RPMI8226 (cell line): ENCODE measurements around the gene C2CD2.
"Not testable (repeated sequence)": the region's sequence is repeated elsewhere in the genome, so short reads cannot be mapped to it uniquely, and the experiment has no call there.

Source experiments
- DNase-seq: peaks from one replicate; pipeline ENCODE4 v3.0.0-alpha.2; 2015

Gene C2CD2

GRCh38 chr21:41973861-41974751 is 20.3 kb upstream of the C2CD2 start:
- no peak for DNase-seq

DNA sequence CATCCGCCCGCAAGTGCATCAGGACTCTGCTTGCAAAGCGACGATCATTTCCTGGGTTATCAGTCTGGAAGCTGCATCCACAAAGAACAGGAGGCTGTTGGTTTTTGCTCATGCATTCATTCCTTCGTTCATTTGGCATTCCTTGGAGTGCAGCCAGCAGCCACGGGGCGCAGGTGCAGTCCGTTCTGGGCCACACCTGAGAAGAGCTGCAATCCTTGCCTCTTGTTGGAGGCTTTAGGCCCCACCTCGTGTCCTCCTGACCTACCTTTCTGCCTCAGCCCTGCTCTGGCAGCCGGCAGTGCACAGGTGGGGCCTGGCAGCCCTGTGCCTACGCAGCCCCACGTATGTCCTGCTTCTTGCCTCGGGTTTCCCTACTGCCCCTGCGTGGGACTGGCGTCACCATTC is 19.6 kb upstream of the C2CD2 start:
- peak; percentile 66 for DNase-seq

- DNase-seq: no peak
Measured at GRCh38 chr21:41972511-41973205, 18.8 kb upstream of the C2CD2 start.

GRCh38 chr21:41971891-41972290 is 18.1 kb upstream of the C2CD2 start:
- no peak for DNase-seq

DNA sequence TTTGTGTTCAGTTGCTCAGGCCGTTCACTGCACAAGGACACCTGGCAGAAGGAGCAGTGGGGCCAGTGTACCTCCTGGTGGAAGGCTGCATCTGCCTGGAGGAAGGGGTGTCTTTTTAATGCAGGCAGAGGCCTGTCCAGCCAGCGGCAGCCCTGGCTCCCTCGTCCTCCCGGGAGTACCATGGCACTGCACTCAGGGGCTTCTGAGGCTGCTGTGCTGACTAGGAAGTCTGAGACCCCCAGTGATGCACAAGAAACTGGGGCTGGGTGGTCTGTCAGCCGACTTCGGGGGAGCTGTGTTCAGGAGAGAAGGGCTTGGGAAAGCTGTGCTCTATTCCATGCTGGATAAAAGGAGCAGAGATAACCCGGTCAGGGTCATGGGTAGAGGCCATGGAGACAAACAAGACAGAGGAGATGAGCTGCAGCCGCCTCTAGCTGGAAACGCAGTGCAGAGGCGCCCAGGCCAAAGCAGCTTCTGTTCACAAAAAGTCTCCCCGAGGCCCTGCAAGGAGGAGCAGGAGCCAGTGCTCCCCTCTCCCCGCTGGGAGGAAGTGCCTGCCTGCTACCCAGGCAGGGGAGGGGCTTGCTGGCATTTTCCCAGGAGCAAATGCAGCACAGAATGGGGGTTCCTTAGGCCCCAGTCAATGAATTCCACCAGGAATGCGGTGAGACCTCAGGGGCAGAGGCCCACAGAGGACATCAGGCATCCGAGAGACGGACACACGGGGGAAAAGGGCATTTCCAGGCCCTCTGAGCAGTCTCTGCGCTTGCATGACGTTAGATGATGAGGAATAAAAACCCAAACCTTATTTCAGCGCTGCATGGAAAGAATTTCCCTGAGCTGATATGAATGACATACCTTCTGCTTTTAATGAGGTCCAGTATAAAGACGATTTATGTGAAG is 17.2 kb upstream of the C2CD2 start:
- no peak for DNase-seq

- no peak for DNase-seq
Measured at GRCh38 chr21:41970106-41970391, 16.2 kb upstream of the C2CD2 start.

- no peak for DNase-seq
Measured at GRCh38 chr21:41967708-41968107, 13.9 kb upstream of the C2CD2 start.

GRCh38 chr21:41966872-41967621 is 13.2 kb upstream of the C2CD2 start:
- DNase-seq: no peak

DNA sequence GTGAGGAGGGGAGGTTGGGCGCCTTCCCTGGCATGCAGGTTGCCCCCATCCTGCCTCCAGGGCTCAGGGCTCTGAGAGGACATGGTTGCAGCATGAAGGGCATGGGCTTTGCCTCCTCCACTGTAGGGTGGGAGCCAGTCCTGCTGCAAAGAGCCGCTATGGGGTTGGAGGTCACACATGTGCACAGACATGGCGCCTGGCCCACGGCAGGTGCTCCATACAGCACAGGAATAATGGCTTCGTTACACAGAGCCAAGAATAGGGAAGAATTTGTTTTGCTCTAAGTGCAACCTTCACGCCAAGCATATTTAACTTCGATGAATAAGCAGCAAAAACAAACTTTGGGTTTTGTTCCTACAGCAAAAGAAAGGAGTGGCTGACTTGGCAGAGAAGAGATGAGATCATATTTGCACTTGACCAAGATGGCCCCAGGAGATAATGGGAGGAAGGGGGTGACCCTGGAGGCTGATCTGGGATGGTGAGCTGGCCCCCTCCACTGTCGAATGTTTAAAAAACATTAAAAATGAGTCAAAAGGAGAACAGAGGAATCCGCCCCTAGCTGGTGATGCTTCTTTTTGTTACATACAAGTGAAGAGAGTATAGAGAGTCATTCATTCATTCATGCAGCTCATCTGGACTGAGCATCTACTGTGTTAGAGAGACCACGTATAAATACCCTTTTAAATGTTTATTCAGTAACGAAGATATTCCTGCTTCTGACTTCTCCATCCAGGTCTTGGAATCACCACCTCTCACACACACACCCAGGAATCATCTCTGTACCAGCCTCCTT is 12.4 kb upstream of the C2CD2 start:
- no peak for DNase-seq

DNA sequence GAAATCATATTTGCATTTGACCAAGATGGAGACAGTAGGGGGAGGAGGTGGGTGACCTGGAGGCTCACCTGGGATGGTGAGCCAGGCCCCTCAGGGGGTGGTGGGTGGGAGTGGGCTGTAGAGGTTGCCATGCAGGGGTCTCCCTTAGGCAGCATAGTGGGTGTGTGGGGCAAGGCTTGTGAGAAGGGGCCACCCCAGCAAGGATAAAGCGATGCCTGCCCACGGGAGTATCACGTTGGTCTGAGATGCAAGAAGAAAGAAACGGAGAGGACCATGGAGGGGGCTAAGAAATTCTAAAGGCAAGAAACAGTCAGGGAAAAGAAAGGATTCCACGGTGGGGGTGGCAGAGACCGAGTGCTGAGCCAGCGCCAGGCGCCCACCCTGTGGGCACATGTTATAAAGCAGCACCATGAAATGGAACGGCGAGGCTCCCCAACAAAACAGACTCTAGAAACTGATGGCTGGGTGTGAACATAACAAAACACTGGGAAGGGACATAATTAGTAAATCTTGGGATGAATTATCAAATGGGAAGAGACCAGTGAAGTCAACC is 11.7 kb upstream of the C2CD2 start:
- DNase-seq: no peak

DNA sequence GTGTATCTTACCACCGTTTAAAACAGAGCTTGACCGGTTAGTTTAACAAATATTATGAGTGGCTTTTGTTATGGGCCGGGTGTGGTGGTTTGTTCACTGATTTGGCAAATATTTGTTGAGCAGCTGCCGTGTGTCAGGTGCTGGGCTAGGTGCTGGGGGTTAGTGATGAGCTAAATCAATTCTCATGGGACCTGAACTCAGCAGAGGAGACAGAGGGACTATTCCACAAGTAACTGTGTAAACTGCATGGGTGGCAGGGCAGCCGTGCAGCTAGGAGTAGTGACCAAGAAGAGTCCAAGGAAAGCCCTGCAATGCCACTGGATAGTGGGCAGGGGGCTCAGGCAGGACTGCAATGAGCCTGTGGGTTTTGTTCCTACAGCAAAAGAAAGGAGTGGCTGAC is 11.2 kb upstream of the C2CD2 start:
- no peak for DNase-seq

GRCh38 chr21:41964171-41964570 is 10.4 kb upstream of the C2CD2 start:
- DNase-seq: no peak

DNA sequence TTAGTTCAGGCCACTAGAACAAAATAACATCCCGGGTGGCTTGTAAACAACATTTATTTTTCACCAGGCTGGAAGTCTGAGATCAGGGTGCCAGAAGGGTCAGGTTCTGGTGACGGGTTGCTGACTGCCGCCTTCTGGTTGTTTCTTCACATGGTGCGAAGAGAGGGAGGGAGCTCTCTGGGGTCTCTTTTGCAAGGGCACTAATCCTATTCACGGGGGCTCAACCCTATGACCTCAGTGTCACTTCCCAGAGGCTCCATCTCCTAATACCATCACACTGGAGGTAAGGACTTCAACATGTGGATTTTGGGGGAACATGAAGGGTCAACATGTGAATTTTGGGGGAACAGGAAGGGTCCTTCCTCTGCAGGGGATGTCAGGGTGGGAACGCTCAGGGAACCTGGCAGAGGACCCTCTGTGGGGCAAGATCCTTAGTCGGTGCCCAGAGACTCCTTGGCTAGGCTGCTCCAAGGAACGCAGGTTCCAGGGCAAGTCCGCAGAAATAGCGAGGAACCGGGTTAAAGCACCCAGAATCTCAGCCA is 8.7 kb upstream of the C2CD2 start:
- DNase-seq: no peak

DNA sequence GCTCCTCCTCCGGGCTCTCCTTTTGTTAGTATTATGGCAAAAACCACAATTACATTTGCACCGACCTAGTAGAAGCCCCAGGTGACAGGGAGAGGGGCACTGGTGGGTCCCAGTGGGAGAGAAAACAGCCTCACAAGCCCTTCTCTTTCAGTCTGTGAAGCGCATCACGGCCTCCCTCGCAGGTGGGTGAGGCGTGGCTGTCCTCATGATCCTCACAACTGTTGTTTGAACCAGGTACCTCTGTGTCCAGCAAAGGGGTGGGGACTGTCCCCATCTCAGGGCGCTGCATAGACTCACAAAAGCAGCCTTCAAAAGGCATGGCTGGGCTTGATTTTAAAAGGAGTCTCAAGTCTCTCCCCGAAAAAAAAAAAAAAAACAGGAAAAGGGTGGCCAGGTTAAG is 7.9 kb upstream of the C2CD2 start:
- no peak for DNase-seq

- DNase-seq: no peak
Measured at GRCh38 chr21:41961282-41961701, 7.5 kb upstream of the C2CD2 start.

- DNase-seq: no peak
Measured at GRCh38 chr21:41960386-41960785, 6.6 kb upstream of the C2CD2 start.

DNA sequence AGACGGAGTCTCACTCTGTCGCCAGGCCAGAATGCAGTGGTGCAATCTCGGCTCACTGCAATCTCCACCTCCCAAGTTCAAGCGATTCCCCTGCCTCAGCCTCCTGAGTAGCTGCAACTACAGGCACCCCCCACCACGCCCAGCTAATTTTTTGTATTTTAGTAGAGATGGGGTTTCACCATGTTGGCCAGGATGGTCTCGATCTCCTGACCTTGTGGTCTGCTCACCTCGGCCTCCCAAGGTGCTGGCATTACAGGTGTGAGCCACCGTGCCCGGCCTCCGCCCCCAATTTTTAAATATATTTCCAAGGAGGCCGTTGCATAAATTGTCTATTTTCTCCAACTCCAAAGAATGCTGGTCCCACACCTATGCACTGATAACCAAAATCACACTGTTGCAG is 5.9 kb upstream of the C2CD2 start:
- not testable (repeated sequence) for DNase-seq

DNA sequence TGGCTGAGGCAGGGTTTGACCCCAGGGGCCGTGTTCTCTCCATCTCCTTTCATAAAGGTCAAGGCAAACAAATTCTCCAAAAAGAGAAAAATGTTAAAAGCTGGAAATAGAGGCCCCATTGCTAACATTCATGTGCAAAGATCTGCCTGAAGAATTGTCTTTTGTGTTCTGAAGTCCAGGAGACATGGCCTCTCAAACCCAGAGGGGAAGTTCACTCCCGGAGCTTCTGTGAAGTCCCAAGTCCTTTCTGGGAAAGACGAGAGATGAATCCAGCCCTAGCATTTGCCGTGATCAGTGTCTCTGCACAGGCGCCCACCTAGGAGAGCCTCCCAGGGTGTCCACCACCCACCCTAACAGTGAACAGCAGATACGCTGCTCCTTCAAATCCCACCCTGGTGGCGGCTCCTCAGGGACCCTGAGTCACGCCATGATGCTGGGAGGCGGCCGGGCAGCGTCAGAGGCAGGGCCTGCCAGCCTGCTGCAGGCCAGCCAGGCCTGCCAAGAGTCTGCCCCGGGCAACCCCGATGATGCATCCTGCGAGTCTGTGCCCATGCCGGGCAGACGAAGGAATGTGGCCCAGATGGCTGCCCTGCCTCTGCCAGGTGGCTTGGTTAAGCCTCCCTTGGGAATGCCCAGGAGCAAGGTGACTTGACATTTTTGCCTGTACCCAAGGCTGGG is 5.2 kb upstream of the C2CD2 start:
- no peak for DNase-seq

DNA sequence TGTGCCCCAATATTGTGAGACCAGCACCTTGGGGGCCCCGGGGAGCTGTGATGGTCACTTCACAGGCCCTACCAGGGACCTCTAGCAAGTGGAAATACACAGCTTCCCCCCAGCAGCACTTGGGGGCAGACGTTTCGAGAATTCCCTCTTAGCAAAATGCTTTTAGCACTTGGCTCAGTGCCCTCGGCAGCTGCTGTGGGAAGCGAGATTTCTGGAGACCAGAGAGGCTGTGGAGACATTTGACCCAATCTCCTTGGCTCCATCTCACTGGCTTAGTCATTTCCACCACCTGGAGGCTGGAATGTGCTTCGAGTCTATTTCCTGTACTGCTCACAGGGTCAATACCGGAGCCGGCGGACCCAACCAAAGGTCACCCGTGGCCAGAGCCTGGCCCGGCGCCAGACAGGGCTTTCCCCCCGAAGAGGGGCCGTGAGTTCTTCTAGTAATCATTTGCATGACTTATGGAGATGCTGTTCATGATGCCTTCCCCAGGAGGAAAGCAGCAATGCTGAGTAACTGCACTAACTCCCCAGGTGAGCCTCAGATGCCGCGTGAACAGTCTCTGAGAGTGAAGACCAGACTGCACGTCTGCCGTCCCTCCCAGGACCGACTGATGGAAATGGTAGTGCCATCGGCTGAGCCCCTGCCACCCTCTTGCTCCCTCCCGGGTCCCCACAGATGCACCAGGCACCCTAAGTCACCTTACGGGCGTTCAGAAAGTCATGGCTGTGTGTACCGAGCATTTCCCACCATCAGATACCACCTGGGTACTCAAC is 4.4 kb upstream of the C2CD2 start:
- peak; percentile 87 for DNase-seq
